ENCODE measurements around the gene RCBTB2.

The RCBTB2 gene

GRCh38 chr13:48511621-48512230 lies 21.2 kb downstream of the RCBTB2 start:
- TF ChIP-seq EZH2phosphoT487 (IDR thresholded peaks at IDR 0.05; ENCODE audit: borderline replicate concordance, low read length) (no peak), CTCF (IDR thresholded peaks at IDR 0.05; ENCODE audit: low read depth, low read length, poor library complexity, severe bottlenecking) (no peak)
- no peaks in the 10 kb centered on the region for H3K27me3 ChIP-seq (ENCODE audit: control insufficient read depth, low read length)
- H4K20me1 ChIP-seq (ENCODE audit: control insufficient read depth, insufficient read depth, low read depth, low read length): no peaks in the 10 kb centered on the region
- H3K79me2 ChIP-seq (ENCODE audit: control insufficient read depth, low read length): no peaks in the 10 kb centered on the region
- H3K4me1 ChIP-seq (ENCODE audit: control insufficient read depth, low read length): peaks cover 2% of the 10 kb centered on the region
- no peaks in the 10 kb centered on the region for H3F3A ChIP-seq (ENCODE audit: control insufficient read depth, insufficient read depth)
- no peaks in the 10 kb centered on the region for H3K9me2 ChIP-seq (replicated peaks; ENCODE audit: control insufficient read depth, low read length)
- peaks cover 13% of the 10 kb centered on the region for H3K36me3 ChIP-seq (ENCODE audit: control insufficient read depth, low read length)
- H3K4me2 ChIP-seq (ENCODE audit: low read length): no peak overlapping the region
- no peak overlapping the region for H3K27ac ChIP-seq (ENCODE audit: low read depth, low read length)
- H3K4me3 ChIP-seq (ENCODE audit: low read length): no peak overlapping the region
- no peaks in the 10 kb centered on the region for H3K9me3 ChIP-seq (ENCODE audit: control insufficient read depth, insufficient read depth, low read length)

GRCh38 chr13:48510698-48511097 lies 22.2 kb downstream of the RCBTB2 start:
- peaks cover 13% of the 10 kb centered on the region for H3K36me3 ChIP-seq (ENCODE audit: control insufficient read depth, low read length)
- no peak for TF ChIP-seq EZH2phosphoT487 (IDR thresholded peaks at IDR 0.05; ENCODE audit: borderline replicate concordance, low read length)
- TF ChIP-seq CTCF (IDR thresholded peaks at IDR 0.05; ENCODE audit: low read depth, low read length, poor library complexity, severe bottlenecking): no peak
- no peaks in the 10 kb centered on the region for H3F3A ChIP-seq (ENCODE audit: control insufficient read depth, insufficient read depth)
- no peaks in the 10 kb centered on the region for H3K9me2 ChIP-seq (replicated peaks; ENCODE audit: control insufficient read depth, low read length)
- no peaks in the 10 kb centered on the region for H3K9me3 ChIP-seq (ENCODE audit: control insufficient read depth, insufficient read depth, low read length)
- no peaks in the 10 kb centered on the region for H3K79me2 ChIP-seq (ENCODE audit: control insufficient read depth, low read length)
- H3K27me3 ChIP-seq (ENCODE audit: control insufficient read depth, low read length): no peaks in the 10 kb centered on the region
- H3K4me2 ChIP-seq (ENCODE audit: low read length): no peak overlapping the region
- H3K4me1 ChIP-seq (ENCODE audit: control insufficient read depth, low read length): peaks cover 13% of the 10 kb centered on the region
- no peaks in the 10 kb centered on the region for H4K20me1 ChIP-seq (ENCODE audit: control insufficient read depth, insufficient read depth, low read depth, low read length)
- H3K27ac ChIP-seq (ENCODE audit: low read depth, low read length): no peak overlapping the region
- H3K4me3 ChIP-seq (ENCODE audit: low read length): no peak overlapping the region

GRCh38 chr13:48508011-48508410 lies 24.9 kb downstream of the RCBTB2 start:
- no peaks in the 10 kb centered on the region for H3K9me2 ChIP-seq (replicated peaks; ENCODE audit: control insufficient read depth, low read length)
- H3K79me2 ChIP-seq (ENCODE audit: control insufficient read depth, low read length): no peaks in the 10 kb centered on the region
- H3K27me3 ChIP-seq (ENCODE audit: control insufficient read depth, low read length): no peaks in the 10 kb centered on the region
- no peaks in the 10 kb centered on the region for H3F3A ChIP-seq (ENCODE audit: control insufficient read depth, insufficient read depth)
- H3K27ac ChIP-seq (ENCODE audit: low read depth, low read length): no peak overlapping the region
- no peaks in the 10 kb centered on the region for H4K20me1 ChIP-seq (ENCODE audit: control insufficient read depth, insufficient read depth, low read depth, low read length)
- H3K4me2 ChIP-seq (ENCODE audit: low read length): no peak overlapping the region
- TF ChIP-seq EZH2phosphoT487 (IDR thresholded peaks at IDR 0.05; ENCODE audit: borderline replicate concordance, low read length): no peak
- no peak for TF ChIP-seq CTCF (IDR thresholded peaks at IDR 0.05; ENCODE audit: low read depth, low read length, poor library complexity, severe bottlenecking)
- H3K4me3 ChIP-seq (ENCODE audit: low read length): no peak overlapping the region
- peaks cover 7% of the 10 kb centered on the region for H3K36me3 ChIP-seq (ENCODE audit: control insufficient read depth, low read length)
- peaks cover 21% of the 10 kb centered on the region for H3K4me1 ChIP-seq (ENCODE audit: control insufficient read depth, low read length)
- H3K9me3 ChIP-seq (ENCODE audit: control insufficient read depth, insufficient read depth, low read length): no peaks in the 10 kb centered on the region

Measured in DOHH2 (cell line).